H1 (cell line): ENCODE results near the gene PAWR. TPM values are rescaled to one million over a fixed set of nuclear protein-coding genes. Genes with fewer than 3 reads are reported as not detected.

ENCODE experiments used
- CTCF ChIA-PET: fragments of 300-600 bp; sonication (Branson Sonifier 250); formaldehyde crosslinking; loops from one replicate; lab custom pipeline; 2021; ENCODE audit not compliant: partially characterized antibody; lab: Charles Lee
- POLR2A ChIA-PET: fragments of 300-600 bp; sonication (Branson Sonifier 250); formaldehyde crosslinking; loops from one replicate; lab custom pipeline; 2021; ENCODE audit warnings: inconsistent platforms; ENCODE audit not compliant: partially characterized antibody; lab: Charles Lee
- DNase-seq, 2 experiments: peaks; one replicate each; pipeline versions ENCODE4 v3.0.0 to v3.0.0-alpha.2; 2010 to 2022; ENCODE audit warnings: low spot score in 2 of 2, low read depth in 1 of 2, mixed read lengths in 1 of 2
- FAIRE-seq: peaks from 2 replicates; lab custom pipeline; 2011; peaks lifted over from hg19 to GRCh38; lab: Jason Lieb, UNC
- H2AFZ ChIP-seq: 2 replicates; pipeline ENCODE4 v1.8.1; 2012; ENCODE audit warnings: low read length, inconsistent platforms
- H2AK5ac ChIP-seq: 2 replicates; pipeline ENCODE4 v1.6.1; 2013; ENCODE audit warnings: low read depth, low read length
- H2BK120ac ChIP-seq: replicated peaks from 2 replicates; pipeline ENCODE3; 2013; ENCODE audit warnings: low read depth, low read length, inconsistent platforms
- H2BK12ac ChIP-seq: 2 replicates; pipeline ENCODE4 v1.6.1; 2013; ENCODE audit warnings: low read depth, low read length
- H2BK15ac ChIP-seq: 2 replicates; pipeline ENCODE4 v1.6.1; 2013; ENCODE audit warnings: low read length
- H2BK20ac ChIP-seq: 2 replicates; pipeline ENCODE4 v1.6.1; 2013; ENCODE audit warnings: low read length
- H2BK5ac ChIP-seq: 2 replicates; pipeline ENCODE4 v1.6.1; 2013; ENCODE audit warnings: low read depth, low read length
- H3K14ac ChIP-seq: 2 replicates; pipeline ENCODE4 v1.6.1; 2013; ENCODE audit warnings: inconsistent platforms; ENCODE audit not compliant: insufficient read length
- H3K18ac ChIP-seq: 2 replicates; pipeline ENCODE4 v1.6.1; 2013; ENCODE audit warnings: low read length; ENCODE audit errors: extremely low read depth
- H3K23ac ChIP-seq: 2 replicates; pipeline ENCODE4 v1.6.1; 2013; ENCODE audit warnings: inconsistent platforms; ENCODE audit not compliant: insufficient read length
- H3K23me2 ChIP-seq: 2 replicates; pipeline ENCODE4 v1.6.1; 2013; ENCODE audit warnings: low read depth, low read length
- H3K27ac ChIP-seq: 2 replicates; pipeline ENCODE4 v1.6.1; 2011; ENCODE audit warnings: low read depth, low read length, inconsistent platforms
- H3K27me3 ChIP-seq, 4 experiments: replicated peaks in 1 of 4; 1 replicate in 1 of 4; 2 replicates in 3 of 4; pipeline versions ENCODE4 v1.6.1 to v1.8.1; 2011 to 2013; ENCODE audit warnings: low read length in 3 of 4, mild to moderate bottlenecking in 3 of 4, inconsistent platforms in 2 of 4, mixed read lengths in 2 of 4, moderate library complexity in 1 of 4; ENCODE audit not compliant: control insufficient read depth in 3 of 4, insufficient read depth in 3 of 4; ENCODE audit errors: extremely low read depth in 1 of 4
- H3K36me3 ChIP-seq, 4 experiments: 2 replicates each; pipeline versions ENCODE4 v1.6.1 to v1.8.1; 2011 to 2013; ENCODE audit warnings: mild to moderate bottlenecking in 4 of 4, low read length in 3 of 4, moderate library complexity in 2 of 4, control low read depth in 1 of 4, inconsistent platforms in 1 of 4; ENCODE audit not compliant: insufficient read depth in 4 of 4, control insufficient read depth in 2 of 4
- H3K4ac ChIP-seq: replicated peaks from 2 replicates; pipeline ENCODE3; 2013; ENCODE audit warnings: low read length, low read depth, mixed read lengths, inconsistent platforms; ENCODE audit not compliant: insufficient read length
- H3K4me1 ChIP-seq, 4 experiments: replicated peaks in 1 of 4; 1 replicate in 1 of 4; 2 replicates in 3 of 4; pipeline versions ENCODE4 v1.6.1 to v1.8.1; 2011 to 2013; ENCODE audit warnings: low read length in 3 of 4, inconsistent platforms in 2 of 4, mixed read lengths in 1 of 4; ENCODE audit not compliant: insufficient read depth in 4 of 4, control insufficient read depth in 3 of 4
- H3K4me2 ChIP-seq, 2 experiments: 2 replicates each; pipeline versions ENCODE4 v1.6.1 to v1.8.1; 2011 to 2013; ENCODE audit warnings: low read depth in 2 of 2, low read length in 2 of 2, control low read depth in 1 of 2, inconsistent platforms in 1 of 2, mild to moderate bottlenecking in 1 of 2; ENCODE audit not compliant: insufficient read depth in 1 of 2
- H3K4me3 ChIP-seq, 4 experiments: fragments of 200-600, 300-600 bp in 1 of 4; sonication (generic), shearing (Covaris generic), sonication (Bioruptor Twin) in 1 of 4; 2 replicates each; pipeline versions ENCODE4 v1.5.1 to v1.8.1; 2011 to 2016; ENCODE audit warnings: low read length in 4 of 4, low read depth in 3 of 4, control low read depth in 2 of 4, inconsistent platforms in 2 of 4, mild to moderate bottlenecking in 2 of 4, mixed read lengths in 1 of 4, moderate library complexity in 1 of 4; ENCODE audit not compliant: insufficient read depth in 2 of 4; ENCODE audit errors: extremely low read depth in 1 of 4
- H3K56ac ChIP-seq: replicated peaks from 2 replicates; pipeline ENCODE3; 2013; ENCODE audit warnings: low read depth, mild to moderate bottlenecking, mixed read lengths, low read length, inconsistent platforms; ENCODE audit not compliant: insufficient read length
- H3K79me1 ChIP-seq: 2 replicates; pipeline ENCODE4 v1.6.1; 2013; ENCODE audit warnings: low read depth, low read length, control low read depth
- H3K79me2 ChIP-seq, 2 experiments: 2 replicates each; pipeline versions ENCODE4 v1.6.1 to v1.8.1; 2012 to 2013; ENCODE audit warnings: low read length in 2 of 2, mild to moderate bottlenecking in 2 of 2, inconsistent platforms in 1 of 2; ENCODE audit not compliant: insufficient read depth in 2 of 2, control insufficient read depth in 1 of 2
- H3K9ac ChIP-seq, 4 experiments: replicated peaks in 1 of 4; 1 replicate in 1 of 4; 2 replicates in 3 of 4; pipeline versions ENCODE4 v1.6.1 to v1.8.1; 2011 to 2013; ENCODE audit warnings: low read depth in 3 of 4, low read length in 3 of 4, control low read depth in 2 of 4, mild to moderate bottlenecking in 2 of 4, moderate library complexity in 2 of 4, inconsistent platforms in 1 of 4; ENCODE audit errors: extremely low read depth in 1 of 4
- H3K9me3 ChIP-seq, 2 experiments: 2 replicates each; pipeline versions ENCODE4 v1.6.1 to v1.8.1; 2012 to 2013; ENCODE audit warnings: mild to moderate bottlenecking in 2 of 2, moderate library complexity in 2 of 2, control low read depth in 1 of 2, inconsistent platforms in 1 of 2, low read depth in 1 of 2, low read length in 1 of 2, mixed read lengths in 1 of 2; ENCODE audit not compliant: insufficient read depth in 2 of 2
- H4K20me1 ChIP-seq, 2 experiments: replicated peaks in 1 of 2; 2 replicates each; pipeline versions ENCODE3 to v1.8.1; 2011 to 2013; ENCODE audit warnings: inconsistent platforms in 2 of 2, low read length in 2 of 2, mild to moderate bottlenecking in 1 of 2; ENCODE audit not compliant: insufficient read depth in 2 of 2, control insufficient read depth in 1 of 2
- H4K5ac ChIP-seq: 2 replicates; pipeline ENCODE4 v1.6.1; 2013; ENCODE audit warnings: low read length, low read depth, mixed read lengths, inconsistent platforms; ENCODE audit not compliant: insufficient read length
- H4K8ac ChIP-seq: 2 replicates; pipeline ENCODE4 v1.8.0; 2013; ENCODE audit warnings: mild to moderate bottlenecking, moderate library complexity, low read length, inconsistent platforms; ENCODE audit not compliant: insufficient read depth; ENCODE audit errors: extremely low read depth
- H4K91ac ChIP-seq: replicated peaks from 2 replicates; pipeline ENCODE3; 2013; ENCODE audit warnings: low read length, mixed read lengths, inconsistent platforms; ENCODE audit not compliant: insufficient read length
- BCL11A ChIP-seq, 2 experiments: IDR thresholded peaks; one replicate each; pipeline ENCODE4 v1.6.1; 2011; ENCODE audit warnings: low read depth in 2 of 2, low read length in 2 of 2, mild to moderate bottlenecking in 2 of 2
- CTBP2 ChIP-seq: IDR thresholded peaks from 2 replicates; pipeline ENCODE4 v1.7.0; 2011; ENCODE audit warnings: borderline replicate concordance, mild to moderate bottlenecking, moderate library complexity, mixed read lengths, low read length; ENCODE audit not compliant: insufficient read depth, insufficient read length
- FOSL1 ChIP-seq: IDR thresholded peaks from 2 replicates; pipeline ENCODE4 v1.6.1; 2011; ENCODE audit warnings: mild to moderate bottlenecking, low read depth, low read length, moderate library complexity; ENCODE audit not compliant: insufficient read depth
- JUN ChIP-seq: IDR thresholded peaks from 2 replicates; pipeline ENCODE4 v1.6.1; 2011; ENCODE audit warnings: low read depth, mild to moderate bottlenecking, improper control_type of control experiment, low read length
- KDM1A ChIP-seq: fragments of 200-600, 300-600 bp; sonication (generic); IDR thresholded peaks from 2 replicates; pipeline ENCODE4 v1.7.1; 2016; ENCODE audit warnings: mild to moderate bottlenecking, low read length, borderline replicate concordance
- NRF1 ChIP-seq: IDR thresholded peaks from 2 replicates; pipeline ENCODE4 v1.6.1; 2011; ENCODE audit warnings: mild to moderate bottlenecking, low read depth, low read length, improper control_type of control experiment
- RAD21 ChIP-seq, 2 experiments: IDR thresholded peaks in 1 of 2; conservative IDR thresholded peaks in 1 of 2; 2 replicates each; pipeline ENCODE4 v1.6.1; 2011; ENCODE audit warnings: low read depth in 2 of 2, low read length in 2 of 2, improper control_type of control experiment in 1 of 2, inconsistent platforms in 1 of 2, mild to moderate bottlenecking in 1 of 2, moderate library complexity in 1 of 2
- SP1 ChIP-seq: IDR thresholded peaks from 2 replicates; pipeline ENCODE4 v1.6.1; 2011; ENCODE audit warnings: low read depth, low read length
- TAF7 ChIP-seq: optimal IDR thresholded peaks from 2 replicates; pipeline ENCODE3; 2011; ENCODE audit warnings: low read depth, mild to moderate bottlenecking, inconsistent platforms, low read length, moderate library complexity, borderline replicate concordance
- ZNF274 ChIP-seq: IDR thresholded peaks from 2 replicates; pipeline ENCODE4 v1.7.0; 2012; ENCODE audit warnings: low read length, borderline replicate concordance; ENCODE audit errors: extremely low read depth
- WGBS, 2 experiments: shearing (Covaris generic) in 1 of 2; methylation state at CpG; one replicate each; pipeline versions ENCODE4 v1.1.6 to v1.1.7; 2013 to 2015; ENCODE audit warnings: low lambda C conversion rate in 2 of 2, mixed read lengths in 2 of 2, inconsistent platforms in 1 of 2, low coverage in 1 of 2, missing lambda C conversion rate in 1 of 2; ENCODE audit not compliant: insufficient replicate concordance in 2 of 2, insufficient coverage in 1 of 2, insufficient read length in 1 of 2; ENCODE audit errors: extremely low coverage in 1 of 2, missing lambda C conversion rate in 1 of 2; 5-methylcytosine and 5-hydroxymethylcytosine counted together
- polyA plus RNA-seq, 7 experiments: library from polyadenylated mRNA; depleted of rRNA in 3 of 7; stranded (reverse) in 5 of 7; unstranded in 2 of 7; fragments of >200 nt in 5 of 7; fragments of 200-250 nt in 2 of 7; gene quantifications; 1 replicate in 5 of 7; 2 replicates in 1 of 7; 4 replicates in 1 of 7; pipeline versions ENCODE4 v1.2.1 to v1.2.3, GENCODE V29; 2011 to 2013; ENCODE audit warnings: missing spikeins in 2 of 7, mixed read lengths in 2 of 7
- total RNA-seq: library from RNA; stranded (reverse); fragmentation: NEBNext Ultra II Directional; extraction: Animal tissue kit (Norgen Biotek cat#: 25700); gene quantifications from 2 replicates; pipeline ENCODE4 v1.2.1, GENCODE V29; 2021

The PAWR gene
- total and polyA plus RNA-seq, 2 of the 8 experiments (the other 6 are each of a cell fraction or from before 2014, with no cell fraction given) = 28.3 to 327 TPM

DNA sequence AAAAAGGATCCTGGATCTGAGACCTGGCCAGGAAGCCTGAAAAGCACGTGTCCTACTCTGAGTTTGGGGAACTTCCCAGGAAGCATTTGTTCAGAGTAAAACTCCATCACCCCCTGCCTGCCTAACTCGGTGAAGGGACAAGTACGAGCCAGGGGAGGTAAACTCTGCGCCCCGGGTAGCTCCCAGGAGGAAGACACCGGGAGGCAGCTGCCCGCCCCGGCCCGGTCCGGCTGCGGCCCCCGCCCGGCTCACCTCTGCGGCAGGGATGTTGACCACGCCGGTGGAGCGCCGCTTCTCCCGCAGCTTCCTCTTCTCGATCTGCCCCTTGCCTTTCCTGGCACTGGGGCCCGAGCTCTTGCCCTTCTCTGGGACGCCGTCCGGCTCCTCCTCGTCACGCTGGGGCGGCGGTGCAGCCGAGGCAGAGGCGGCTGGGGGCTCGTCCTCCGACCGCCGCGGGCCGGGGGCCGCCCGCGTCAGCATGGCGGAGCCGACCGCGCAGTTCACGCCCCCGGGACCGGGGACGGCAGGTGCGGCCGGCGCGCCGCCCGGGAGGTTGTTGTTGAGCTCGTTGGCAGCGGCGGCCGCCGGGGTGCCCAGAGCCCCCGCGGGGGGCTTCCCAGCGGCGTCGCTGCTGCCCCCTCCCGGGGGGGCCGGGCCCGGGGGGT, 1.2 kb downstream of the PAWR start:
- peak overlapping the region; percentile 29 for H2BK120ac ChIP-seq
- H3K4me3 ChIP-seq = peak overlapping the region; percentile 81 to 96 (median 93)
- WGBS, 2 experiments = 3% methylated on average over 21 of the region's 66 CpGs; no CpG with 5 or more reads in 1 of the 2 experiments
- H4K5ac ChIP-seq = peak overlapping the region; percentile 44
- H3K27ac ChIP-seq = peak overlapping the region; percentile 79
- FAIRE-seq = peak; percentile 78
- DNase-seq = peak in 1 of 2 experiments; percentile 66
- no peaks in the 10 kb centered on the region for H3K9me3 ChIP-seq
- no peaks in the 10 kb centered on the region for H3K27me3 ChIP-seq
- H2BK12ac ChIP-seq = no peak overlapping the region; the same call in 1 of the 2 replicates
- H3K79me2 ChIP-seq = peaks cover 42 to 77% of the 10 kb centered on the region in 2 experiments
- H2BK5ac ChIP-seq = 0 out of 2 replicates have a peak overlapping the region, but pooled peaks have one; percentile 63
- H3K9ac ChIP-seq = peak overlapping the region; percentile 62 to 89 (median 82)
- H3K4me2 ChIP-seq = peak overlapping the region; percentile 76 to 96
- no peak overlapping the region for H2BK20ac ChIP-seq
- no peak overlapping the region for H2BK15ac ChIP-seq
- H4K91ac ChIP-seq = peak overlapping the region; percentile 88
- H3K79me1 ChIP-seq = no peaks in the 10 kb centered on the region
- no peak overlapping the region for H3K23ac ChIP-seq
- peaks cover 4 to 12% (median 5%) of the 10 kb centered on the region in 4 experiments; a peak in 6 of 7 replicates for H3K4me1 ChIP-seq
- peak overlapping the region; percentile 74 for H3K4ac ChIP-seq
- ChIA-PET POLR2A (interaction anchor here (0.7 to 9.3 kb wide), 15 partner anchors 9 to 270 kb away, joined by 3 to 91 read pairs (median 4); no protein-coding TSS in a partner anchor), CTCF (interaction anchor here (1.0 to 2.1 kb wide), 3 partner anchors 28 to 135 kb away, joined by 3 to 5 read pairs (median 3); no protein-coding TSS in a partner anchor)
- peak overlapping the region; percentile 94 for H4K8ac ChIP-seq
- peaks cover 0 to 10% (median 0%) of the 10 kb centered on the region in 4 experiments; a peak in 1 of 8 replicates for H3K36me3 ChIP-seq
- no peak overlapping the region for H2AFZ ChIP-seq
- H3K56ac ChIP-seq = peak overlapping the region; percentile 27
- peaks cover 9% of the 10 kb centered on the region for H3K23me2 ChIP-seq
- peaks cover 6 to 17% of the 10 kb centered on the region in 2 experiments for H4K20me1 ChIP-seq
- H2AK5ac ChIP-seq = no peak overlapping the region
- H3K18ac ChIP-seq = peak overlapping the region; percentile 63; the same call in 1 of the 2 replicates
- no peak overlapping the region for H3K14ac ChIP-seq
- TF ChIP-seq CTBP2 (no peak), JUN (no peak), NRF1 (no peak), FOSL1 (no peak), TAF7 (peak; percentile 14), BCL11A (IDR thresholded peaks at IDR 0.05; ENCODE audit: low read depth in 2 of 2, low read length in 2 of 2) (no peak), RAD21 (IDR thresholded peaks at IDR 0.05 in 1 of 2, conservative IDR thresholded peaks at IDR 0.05 in 1 of 2; ENCODE audit: low read depth in 2 of 2, low read length in 2 of 2) (no peak; a peak in 1 of 4 replicates), SP1 (no peak), KDM1A (no peak), ZNF274 (no peak)
